ENCODE results near the gene MYO5C. TPM values are rescaled to one million over a fixed set of nuclear protein-coding genes. Genes with fewer than 3 reads are reported as not detected.

The MYO5C gene
- polyA plus RNA-seq, 1 donor (not counting 4 experiments of a cell fraction or from before 2014, with no cell fraction given): 0.16 TPM

- H3K27me3 ChIP-seq (ENCODE audit: control insufficient read depth, extremely low read depth, insufficient read depth, low read length): no peaks in the 10 kb centered on the region
- DNase-seq (ENCODE audit: low read depth, low spot score) (no peak), FAIRE-seq (no peak)
- no peaks in the 10 kb centered on the region for H3K9me1 ChIP-seq (ENCODE audit: control insufficient read depth, extremely low read depth, insufficient read depth, low read length)
- no peak overlapping the region for H2AFZ ChIP-seq (ENCODE audit: control insufficient read depth, low read length)
- H3K4me2 ChIP-seq (ENCODE audit: control insufficient read depth, extremely low read depth, insufficient read depth, low read depth, low read length): no peak overlapping the region
- H3K79me2 ChIP-seq (ENCODE audit: control insufficient read depth, insufficient read depth, low read length): no peaks in the 10 kb centered on the region
- H3K4me3 ChIP-seq (ENCODE audit: control insufficient read depth in 2 of 3, extremely low read depth in 1 of 3, insufficient read depth in 2 of 3, low read depth in 1 of 3, low read length in 3 of 3): no peak overlapping the region
- no peak overlapping the region for H3K9ac ChIP-seq (ENCODE audit: control insufficient read depth, extremely low read depth, insufficient read depth, low read length)
- no peak for TF ChIP-seq CTCF (optimal IDR thresholded peaks at IDR 0.05 in 1 of 3, IDR thresholded peaks at IDR 0.05 in 1 of 3, conservative IDR thresholded peaks at IDR 0.05 in 1 of 3; ENCODE audit: extremely low read depth in 1 of 3, insufficient read depth in 2 of 3, low read length in 3 of 3)
- TF ChIP-seq EZH2 (IDR thresholded peaks at IDR 0.05; ENCODE audit: low read length): no peak
- no peaks in the 10 kb centered on the region for H3K9me3 ChIP-seq (ENCODE audit: control insufficient read depth, low read depth, low read length)
- no peaks in the 10 kb centered on the region for H4K20me1 ChIP-seq (ENCODE audit: control insufficient read depth, extremely low read depth, insufficient read depth, low read length)
- H3K4me1 ChIP-seq (ENCODE audit: control insufficient read depth, extremely low read depth, insufficient read depth, low read length): no peaks in the 10 kb centered on the region
- no peaks in the 10 kb centered on the region for H3K36me3 ChIP-seq (ENCODE audit: control insufficient read depth in 2 of 2, extremely low read depth in 1 of 2, insufficient read depth in 2 of 2, low read length in 2 of 2)
- H3K27ac ChIP-seq (ENCODE audit: control insufficient read depth, insufficient read depth, low read length): no peak overlapping the region
- dilution Hi-C loops (cut with MboI; ENCODE audit: extremely low pct_ligation_motif_present, low sequenced_read_pairs): no loop called here
Observed at GRCh38 chr15:52218816-52219215, 76.8 kb downstream of the MYO5C start.

- no peak for FAIRE-seq
Observed at GRCh38 chr15:52218371-52218770, 77.2 kb downstream of the MYO5C start.

More at GRCh38 chr15:52218371-52218770, 77.2 kb downstream of the MYO5C start:
- Histone ChIP-seq H3K4me2 (ENCODE audit: control insufficient read depth, extremely low read depth, insufficient read depth, low read depth, low read length) (no peak overlapping the region), H3K79me2 (ENCODE audit: control insufficient read depth, insufficient read depth, low read length) (no peaks in the 10 kb centered on the region), H2AFZ (ENCODE audit: control insufficient read depth, low read length) (no peak overlapping the region), H3K27me3 (ENCODE audit: control insufficient read depth, extremely low read depth, insufficient read depth, low read length) (no peaks in the 10 kb centered on the region), H3K9me1 (ENCODE audit: control insufficient read depth, extremely low read depth, insufficient read depth, low read length) (no peaks in the 10 kb centered on the region), H3K4me3 (ENCODE audit: control insufficient read depth in 2 of 3, extremely low read depth in 1 of 3, insufficient read depth in 2 of 3, low read depth in 1 of 3, low read length in 3 of 3) (no peak overlapping the region), H4K20me1 (ENCODE audit: control insufficient read depth, extremely low read depth, insufficient read depth, low read length) (no peaks in the 10 kb centered on the region), H3K27ac (ENCODE audit: control insufficient read depth, insufficient read depth, low read length) (no peak overlapping the region), H3K36me3 (ENCODE audit: control insufficient read depth in 2 of 2, extremely low read depth in 1 of 2, insufficient read depth in 2 of 2, low read length in 2 of 2) (no peaks in the 10 kb centered on the region), H3K9ac (ENCODE audit: control insufficient read depth, extremely low read depth, insufficient read depth, low read length) (no peak overlapping the region), H3K9me3 (ENCODE audit: control insufficient read depth, low read depth, low read length) (no peaks in the 10 kb centered on the region), H3K4me1 (ENCODE audit: control insufficient read depth, extremely low read depth, insufficient read depth, low read length) (no peaks in the 10 kb centered on the region)
- no peak for DNase-seq (ENCODE audit: low read depth, low spot score)
- dilution Hi-C loops (cut with MboI; ENCODE audit: extremely low pct_ligation_motif_present, low sequenced_read_pairs): no loop called here
- no peak for TF ChIP-seq EZH2 (IDR thresholded peaks at IDR 0.05; ENCODE audit: low read length)
- TF ChIP-seq CTCF (optimal IDR thresholded peaks at IDR 0.05 in 1 of 3, IDR thresholded peaks at IDR 0.05 in 1 of 3, conservative IDR thresholded peaks at IDR 0.05 in 1 of 3; ENCODE audit: extremely low read depth in 1 of 3, insufficient read depth in 2 of 3, low read length in 3 of 3): no peak

Data from keratinocyte (primary cell).